Endothelial cell of umbilical vein (primary cell): Measurements from ENCODE around the gene DNASE2.

Experiments used
- GATA2 ChIP-seq: IDR thresholded peaks from 2 replicates; pipeline ENCODE4 v1.7.0; 2011; ENCODE audit warnings: low read depth, mild to moderate bottlenecking, moderate library complexity, mixed read lengths, low read length; ENCODE audit not compliant: insufficient read length, insufficient read depth
- POLR2A ChIP-seq: IDR thresholded peaks from 2 replicates; pipeline ENCODE4 v1.6.1; 2012; ENCODE audit warnings: low read depth, mild to moderate bottlenecking, control low read depth, low read length
- POLR2AphosphoS5 ChIP-seq: IDR thresholded peaks from 2 replicates; pipeline ENCODE4 v1.6.1; 2012; ENCODE audit warnings: low read depth, mild to moderate bottlenecking, control low read depth, low read length, moderate library complexity; ENCODE audit not compliant: insufficient read depth
- TF ChIP-seq, protein P1 (sequence below), 2 donors: IDR thresholded peaks; 1 replicate in 1 of 2; 2 replicates in 1 of 2; pipeline ENCODE4 v1.5.1; 2011; ENCODE audit warnings: low read length in 2 of 2, mild to moderate bottlenecking in 2 of 2, moderate library complexity in 2 of 2, control low read depth in 1 of 2, inconsistent platforms in 1 of 2, low read depth in 1 of 2; ENCODE audit not compliant: insufficient read depth in 1 of 2; ENCODE audit errors: extremely low read depth in 1 of 2
- TF ChIP-seq, protein P2 (sequence below): IDR thresholded peaks from 2 replicates; pipeline ENCODE4 v1.6.1; 2011; ENCODE audit not compliant: insufficient read depth, insufficient read length

DNA sequence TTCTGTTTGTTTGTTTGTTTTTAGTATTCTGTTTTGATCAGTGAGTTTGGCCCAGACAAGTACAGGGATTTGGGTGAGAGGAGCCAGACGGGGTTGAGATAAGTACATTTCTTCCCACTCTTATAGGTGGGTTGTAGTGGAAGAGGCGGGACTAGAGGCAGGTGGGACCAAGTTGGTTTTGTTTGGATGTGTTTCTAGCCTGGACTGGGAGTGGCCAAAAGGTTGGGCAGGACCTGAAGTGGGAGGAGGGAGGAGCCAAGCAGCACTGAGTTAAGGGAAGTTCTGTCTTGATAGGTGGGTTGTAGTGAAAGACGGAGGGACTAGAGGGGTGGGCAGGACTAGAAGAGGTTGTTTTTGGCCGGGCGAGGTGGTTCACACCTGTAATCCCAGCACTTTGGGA, 9.0 kb downstream of the DNASE2 start:
- TF ChIP-seq, protein P1, sequence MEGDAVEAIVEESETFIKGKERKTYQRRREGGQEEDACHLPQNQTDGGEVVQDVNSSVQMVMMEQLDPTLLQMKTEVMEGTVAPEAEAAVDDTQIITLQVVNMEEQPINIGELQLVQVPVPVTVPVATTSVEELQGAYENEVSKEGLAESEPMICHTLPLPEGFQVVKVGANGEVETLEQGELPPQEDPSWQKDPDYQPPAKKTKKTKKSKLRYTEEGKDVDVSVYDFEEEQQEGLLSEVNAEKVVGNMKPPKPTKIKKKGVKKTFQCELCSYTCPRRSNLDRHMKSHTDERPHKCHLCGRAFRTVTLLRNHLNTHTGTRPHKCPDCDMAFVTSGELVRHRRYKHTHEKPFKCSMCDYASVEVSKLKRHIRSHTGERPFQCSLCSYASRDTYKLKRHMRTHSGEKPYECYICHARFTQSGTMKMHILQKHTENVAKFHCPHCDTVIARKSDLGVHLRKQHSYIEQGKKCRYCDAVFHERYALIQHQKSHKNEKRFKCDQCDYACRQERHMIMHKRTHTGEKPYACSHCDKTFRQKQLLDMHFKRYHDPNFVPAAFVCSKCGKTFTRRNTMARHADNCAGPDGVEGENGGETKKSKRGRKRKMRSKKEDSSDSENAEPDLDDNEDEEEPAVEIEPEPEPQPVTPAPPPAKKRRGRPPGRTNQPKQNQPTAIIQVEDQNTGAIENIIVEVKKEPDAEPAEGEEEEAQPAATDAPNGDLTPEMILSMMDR (IDR thresholded peaks at IDR 0.05; ENCODE audit: extremely low read depth in 1 of 2, insufficient read depth in 1 of 2, low read depth in 1 of 2, low read length in 2 of 2): no peak
- no peak for TF ChIP-seq POLR2A
- TF ChIP-seq, protein P2, sequence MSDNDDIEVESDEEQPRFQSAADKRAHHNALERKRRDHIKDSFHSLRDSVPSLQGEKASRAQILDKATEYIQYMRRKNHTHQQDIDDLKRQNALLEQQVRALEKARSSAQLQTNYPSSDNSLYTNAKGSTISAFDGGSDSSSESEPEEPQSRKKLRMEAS: no peak
- no peak for TF ChIP-seq POLR2AphosphoS5
- no peak for TF ChIP-seq GATA2
